Inferior parietal cortex (tissue), 1 donor: Measurements from ENCODE around the gene RSPH3.
"Not testable (repeated sequence)": the region's sequence is repeated elsewhere in the genome, so short reads cannot be mapped to it uniquely, and the experiment has no call there.

ENCODE experiments used
- DNase-seq: peaks from one replicate; pipeline ENCODE4 v3.0.0-alpha.2; 2016; ENCODE audit errors: extremely low spot score

The RSPH3 gene

GRCh38 chr6:159023893-159024292 is 23.9 kb upstream of the RSPH3 start:
- no peak for DNase-seq

DNA sequence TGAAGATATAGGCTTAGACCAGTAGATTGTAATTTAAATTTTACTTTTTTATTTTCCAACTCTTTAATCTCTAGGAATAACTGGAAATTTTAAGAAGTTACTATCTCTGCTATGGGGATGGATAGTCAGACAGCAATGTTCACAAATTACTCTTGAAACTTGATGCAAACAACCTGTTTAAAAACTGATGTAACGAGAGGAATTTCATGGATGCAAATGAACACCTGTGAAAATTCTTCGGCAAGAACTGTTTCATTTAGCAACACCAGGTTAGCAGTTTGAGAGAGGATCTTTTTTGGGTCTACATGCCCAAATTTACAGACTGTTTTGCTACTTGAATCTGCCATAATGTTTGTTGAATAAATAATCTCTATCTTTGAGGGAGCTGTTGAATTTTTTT is 20.0 kb upstream of the RSPH3 start:
- DNase-seq: no peak

DNA sequence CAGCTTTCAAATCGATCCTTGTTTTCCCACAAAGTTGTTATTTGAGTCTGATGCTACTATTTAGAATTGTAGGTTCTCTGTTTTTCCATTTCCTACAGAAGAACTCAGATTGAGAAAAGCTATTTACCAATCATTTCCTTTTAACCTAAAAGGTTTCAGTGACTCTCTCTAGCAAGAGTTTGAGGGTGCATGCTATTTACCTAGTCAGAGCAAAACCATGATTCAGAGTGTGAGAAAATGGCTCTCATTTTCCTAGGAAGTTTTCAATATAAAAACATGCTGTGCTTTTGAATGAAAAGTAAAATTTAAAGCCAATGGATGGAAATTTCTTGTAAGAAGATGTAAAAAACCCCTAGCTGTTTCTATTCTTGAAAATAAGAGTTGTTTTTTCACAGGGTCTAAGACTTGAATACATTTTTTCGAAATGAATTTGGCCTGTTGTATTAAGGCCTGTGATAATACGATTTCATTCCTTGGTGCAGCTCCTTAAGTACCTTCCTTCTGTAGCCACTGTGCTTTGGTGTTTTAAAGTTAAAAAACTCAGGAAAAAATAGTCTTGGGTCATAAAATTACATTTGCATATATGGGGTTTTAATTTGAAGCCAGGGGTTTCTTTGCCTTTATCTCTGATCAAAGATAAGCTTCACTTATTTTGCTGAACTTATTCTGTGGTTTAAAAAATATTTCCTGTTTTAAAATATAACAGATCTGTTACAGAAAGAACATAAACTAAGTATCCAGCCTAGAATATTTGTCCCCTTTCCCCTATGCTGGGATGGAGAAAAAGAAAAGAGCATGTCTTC is 18.0 kb upstream of the RSPH3 start:
- no peak for DNase-seq

GRCh38 chr6:159014406-159014805 is 14.4 kb upstream of the RSPH3 start:
- no peak for DNase-seq

GRCh38 chr6:159013229-159013628 is 13.2 kb upstream of the RSPH3 start:
- DNase-seq: no peak

- DNase-seq: no peak
Observed at GRCh38 chr6:159012201-159012600, 12.2 kb upstream of the RSPH3 start.

DNA sequence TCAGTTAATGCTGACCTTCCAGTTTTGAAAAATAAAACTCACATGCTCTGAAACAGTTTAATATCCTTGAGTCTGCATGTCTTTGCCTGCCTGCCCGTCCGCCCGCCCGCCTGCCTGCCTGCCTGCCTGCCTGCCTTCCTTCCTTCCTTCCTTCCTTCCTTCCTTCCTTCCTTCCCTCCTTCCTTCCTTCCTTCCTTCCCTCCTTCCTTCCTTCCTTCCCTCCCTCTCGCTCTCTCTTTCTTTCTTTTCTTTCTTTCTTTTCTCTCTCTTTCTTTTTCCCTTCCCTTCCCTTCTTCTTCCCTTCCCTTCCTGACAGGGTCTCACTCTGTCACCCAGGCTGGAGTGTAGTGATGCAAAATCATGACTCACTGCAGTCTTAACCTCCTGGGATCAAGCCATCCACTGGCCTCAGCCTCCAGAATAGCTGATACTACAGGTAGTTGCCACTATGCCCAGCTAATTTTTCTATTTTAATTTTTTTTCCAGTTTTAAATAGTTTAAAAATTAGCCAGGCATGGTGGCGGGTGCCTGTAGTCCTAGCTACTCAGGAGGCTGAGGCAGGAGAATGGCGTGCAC is 10.1 kb upstream of the RSPH3 start:
- DNase-seq: not testable (repeated sequence)

DNA sequence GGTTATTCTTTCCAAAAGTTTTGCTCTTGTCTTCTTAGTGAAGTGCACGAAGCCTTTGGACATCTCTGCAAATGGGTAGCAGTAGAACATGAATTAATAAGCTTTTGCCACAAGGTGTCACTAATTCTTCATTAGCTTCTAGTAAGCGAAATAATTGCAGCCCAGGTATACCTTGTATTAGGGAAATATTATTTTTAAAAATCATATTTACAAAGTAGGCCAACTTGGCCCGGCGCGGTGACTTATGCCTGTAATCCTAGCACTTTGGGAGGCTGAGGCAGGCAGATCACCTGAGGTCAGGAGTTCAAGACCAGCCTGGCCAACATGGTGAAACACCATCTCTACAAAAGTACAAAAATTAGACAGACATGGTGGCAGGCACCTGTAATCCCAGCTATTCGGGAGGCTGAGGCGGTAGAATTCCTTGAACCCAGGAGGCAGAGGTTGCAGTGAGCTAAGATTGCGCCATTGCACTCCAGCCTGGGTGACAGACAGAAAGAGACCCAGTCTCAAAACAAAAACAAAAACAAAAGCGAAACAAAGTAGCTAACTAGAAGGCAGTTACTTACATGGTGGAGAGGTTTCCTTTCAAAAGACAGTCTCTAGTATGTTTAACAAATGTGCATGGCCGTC is 8.8 kb upstream of the RSPH3 start:
- no peak for DNase-seq

DNA sequence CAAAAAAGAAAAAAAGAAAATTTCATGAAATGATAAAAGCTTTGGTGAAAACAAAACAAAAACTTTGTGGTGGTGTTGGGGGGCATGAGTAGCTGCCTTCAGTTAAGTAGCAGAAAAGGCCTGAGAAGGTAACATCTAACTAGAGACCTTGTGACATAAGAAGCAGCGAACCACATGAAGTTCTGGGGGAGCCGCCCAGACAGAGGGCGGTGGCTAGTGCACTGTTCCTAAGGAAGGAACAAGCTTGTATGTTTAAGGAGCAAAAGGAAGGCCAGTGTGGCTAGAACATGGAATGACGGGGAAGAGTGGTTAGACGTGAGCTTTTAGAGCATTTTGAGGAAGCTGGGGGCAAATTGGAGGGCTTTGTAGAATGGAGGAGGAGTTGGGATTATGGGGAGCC is 7.5 kb upstream of the RSPH3 start:
- no peak for DNase-seq

DNA sequence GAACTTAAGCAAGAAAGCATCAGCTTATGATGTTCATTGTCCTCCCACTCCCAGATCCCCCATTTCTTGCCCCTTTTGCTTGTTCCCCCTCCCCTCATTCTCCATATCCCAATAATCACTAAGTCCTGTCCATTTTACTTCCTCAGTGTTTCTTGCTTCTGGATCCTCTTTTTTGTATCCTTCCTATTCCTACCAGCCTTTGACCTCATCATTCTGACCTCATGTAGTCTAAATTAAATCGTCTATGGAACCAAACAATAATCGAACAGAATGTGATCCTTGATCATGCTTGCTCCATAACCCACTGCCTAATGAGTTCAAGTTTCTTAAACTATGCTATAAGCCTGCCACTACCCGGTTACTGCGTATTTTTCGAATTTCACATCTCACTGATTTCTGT is 5.4 kb upstream of the RSPH3 start:
- DNase-seq: no peak

GRCh38 chr6:159004592-159004991 is 4.6 kb upstream of the RSPH3 start:
- no peak for DNase-seq

DNA sequence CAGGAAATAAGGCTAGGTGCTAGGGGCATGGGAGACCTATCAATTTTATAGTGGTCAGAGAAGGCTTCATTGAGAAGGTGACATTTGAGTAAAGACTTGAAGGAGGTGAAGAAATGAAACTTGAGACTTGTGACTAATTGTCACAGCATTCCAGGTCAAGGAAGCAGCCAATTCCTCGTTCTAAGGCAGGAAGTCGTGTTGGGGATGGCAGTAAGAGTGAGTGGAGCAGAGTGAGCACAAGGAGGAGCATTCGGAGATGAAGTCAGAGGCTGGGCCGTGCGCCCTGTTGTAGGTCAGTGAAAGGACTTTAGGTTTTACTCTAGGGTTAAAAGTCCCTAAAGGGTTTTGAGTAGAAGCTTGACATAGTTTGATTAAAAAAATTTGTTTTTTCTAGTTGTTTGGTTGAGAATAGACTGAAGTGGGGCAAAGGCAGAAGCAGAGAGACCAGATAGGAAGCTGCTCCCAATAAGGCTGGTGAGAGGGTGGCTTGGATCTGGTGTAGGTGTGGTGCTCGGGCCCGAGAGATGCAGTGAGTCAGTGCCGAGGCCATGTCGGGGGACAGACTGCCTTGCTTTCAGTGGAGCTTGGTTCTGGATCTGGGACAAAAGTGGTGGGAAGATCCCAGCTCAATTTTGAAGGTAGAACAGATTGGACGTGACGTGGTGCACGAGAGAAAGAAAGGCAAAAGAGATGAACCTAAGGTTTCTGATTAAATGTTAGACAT is 2.6 kb upstream of the RSPH3 start:
- DNase-seq: no peak

DNA sequence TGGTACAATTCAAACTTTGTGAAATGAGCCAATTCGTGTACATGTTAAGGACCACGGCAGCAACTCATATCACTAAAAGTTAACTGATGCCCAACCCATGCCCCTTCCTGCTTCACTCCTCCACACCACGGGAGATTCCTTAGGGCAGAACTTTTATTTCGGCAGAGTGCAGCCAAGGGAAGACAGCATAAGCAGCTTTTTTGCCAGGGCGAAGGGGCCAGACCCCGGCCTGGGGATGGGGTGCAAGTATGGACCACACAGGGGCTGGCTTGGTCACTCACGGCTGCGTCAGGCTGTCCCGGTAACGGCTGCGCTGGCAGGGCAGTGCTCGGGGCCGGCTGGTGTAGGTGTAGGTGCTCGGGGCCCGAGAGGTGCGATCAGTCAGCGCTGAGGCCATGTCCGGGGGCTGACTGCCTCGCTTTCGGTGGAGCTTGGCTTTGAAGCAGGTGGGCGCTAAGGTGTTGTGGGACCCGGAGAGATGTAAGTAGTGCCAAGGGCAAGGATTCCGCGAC is 792 bp downstream of the RSPH3 start:
- DNase-seq: no peak

GRCh38 chr6:158996856-158997255 is 3.1 kb downstream of the RSPH3 start:
- no peak for DNase-seq

- DNase-seq: no peak
Observed at GRCh38 chr6:158993639-158994038, 6.4 kb downstream of the RSPH3 start.

DNA sequence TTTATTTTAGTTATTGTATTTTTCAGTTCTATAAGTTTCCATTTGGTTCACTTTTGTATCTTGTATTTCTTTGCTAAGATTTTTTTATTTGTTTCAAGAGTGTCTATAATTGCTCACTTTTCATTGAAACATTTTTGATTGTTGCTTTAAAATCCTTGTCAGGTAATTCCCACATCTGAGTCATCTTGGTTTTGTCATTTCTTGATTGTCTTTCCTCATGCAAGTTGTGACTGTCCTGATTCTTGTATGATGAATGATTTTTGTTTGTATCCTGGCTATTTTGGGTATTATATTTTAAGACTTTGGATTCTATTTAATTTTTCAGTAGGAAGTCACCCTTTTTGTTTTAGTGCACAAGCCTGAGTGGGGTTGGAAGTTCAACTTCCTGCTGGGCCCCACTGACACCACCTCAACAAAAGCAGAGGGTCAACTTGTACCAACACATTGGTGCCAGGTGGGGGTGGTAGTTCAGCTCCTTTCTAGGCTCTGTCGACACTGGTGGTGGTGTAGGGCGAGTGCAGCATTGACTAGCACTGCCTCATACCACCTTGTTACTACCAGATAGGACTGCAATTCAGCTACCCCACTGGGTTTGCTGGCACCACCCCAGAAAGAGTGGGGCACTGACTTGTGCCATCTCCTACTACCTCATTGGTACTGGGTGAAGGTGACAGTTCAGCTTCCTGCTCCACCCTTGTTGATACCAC is 8.8 kb downstream of the RSPH3 start:
- no peak for DNase-seq

DNA sequence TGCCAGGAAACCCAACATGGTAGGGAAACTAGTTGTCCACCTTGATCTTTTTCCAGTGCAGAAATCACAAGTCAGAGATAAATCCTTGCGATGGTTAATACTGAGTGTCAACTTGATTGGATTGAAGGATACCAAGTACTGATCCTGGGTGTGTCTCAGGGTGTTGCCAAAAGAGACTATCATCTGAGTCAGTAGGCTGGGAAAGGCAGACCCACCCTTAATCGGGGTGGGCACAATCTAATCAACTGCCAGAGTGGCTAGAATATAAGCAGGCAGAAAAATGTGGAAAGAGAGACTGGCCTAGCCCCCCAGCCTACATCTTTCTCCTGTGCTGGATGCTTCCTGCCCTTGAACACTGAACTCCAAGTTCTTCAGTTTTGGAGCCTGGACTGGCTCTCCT is 10.3 kb downstream of the RSPH3 start:
- not testable (repeated sequence) for DNase-seq

DNA sequence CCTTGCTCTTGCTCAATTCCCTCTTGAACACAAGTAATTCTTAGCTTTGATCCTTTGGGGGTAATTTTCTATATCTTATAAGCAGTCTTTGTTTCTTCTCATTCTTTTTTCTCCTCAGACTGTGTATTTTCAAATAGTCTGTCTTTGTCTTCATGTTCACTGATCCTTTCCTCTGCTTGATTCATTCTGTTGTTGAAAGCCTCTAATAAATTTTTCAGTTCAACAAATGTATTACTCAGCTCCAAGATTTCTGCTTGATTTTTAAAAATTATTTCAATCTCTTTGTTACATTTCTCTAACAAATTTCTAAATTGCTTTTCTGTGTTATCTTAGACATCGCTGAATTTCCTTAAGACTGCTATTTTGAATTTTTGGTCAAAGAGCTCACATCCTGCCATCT is 11.5 kb downstream of the RSPH3 start:
- no peak for DNase-seq

DNA sequence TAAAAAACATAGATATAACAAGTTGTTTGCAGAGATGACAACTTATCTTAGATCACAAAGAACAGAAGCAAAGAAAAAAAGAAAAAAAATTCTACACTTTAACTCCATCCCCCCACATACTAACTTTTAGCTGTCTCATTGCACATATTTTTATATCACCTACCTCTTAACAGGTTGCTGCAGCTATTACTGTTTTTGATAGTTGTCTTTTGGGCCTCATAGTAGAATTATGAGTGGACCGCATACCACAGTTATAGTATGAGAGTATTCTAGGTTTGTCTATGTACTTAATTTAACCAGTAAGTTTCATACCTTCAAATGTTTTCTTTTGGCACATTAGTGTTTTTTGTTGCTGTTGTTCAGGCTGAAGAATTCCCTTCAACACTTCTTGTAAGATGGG is 12.3 kb downstream of the RSPH3 start:
- no peak for DNase-seq

GRCh38 chr6:158978757-158979156 is 21.2 kb downstream of the RSPH3 start:
- no peak for DNase-seq

DNA sequence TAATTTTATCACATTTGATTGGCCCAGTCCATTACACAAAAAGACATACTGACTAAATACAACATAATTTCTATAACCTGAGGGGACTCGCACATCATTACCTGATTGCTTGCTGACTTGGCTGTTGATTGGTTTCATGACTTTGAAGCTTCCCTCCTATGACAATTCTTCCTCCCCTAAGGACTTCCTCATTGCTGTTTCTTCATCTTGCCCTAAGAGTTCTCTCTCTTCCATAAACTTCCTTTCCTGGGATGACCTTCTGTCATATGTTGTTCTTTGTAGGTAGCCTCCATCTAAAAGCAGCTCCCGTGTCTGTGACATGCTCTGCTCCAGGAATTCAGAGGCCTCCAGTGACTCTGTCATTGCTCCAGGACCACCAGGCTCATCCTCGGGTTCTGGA is 22.6 kb downstream of the RSPH3 start:
- DNase-seq: no peak
